GM18511 (cell line): ENCODE results near the gene SYNJ2.
A peak's percentile ranks its signal among the peaks of the same experiment; 100 is the strongest.
"Not testable (repeated sequence)": the region's sequence is repeated elsewhere in the genome, so short reads cannot be mapped to it uniquely, and the experiment has no call there.

ENCODE experiments used
- ATAC-seq: cut with Tn5 transposase; IDR thresholded peaks from one replicate; pipeline ENCODE4 v1.9.1; 2021; ENCODE audit warnings: mild to moderate bottlenecking, moderate library complexity; ENCODE audit not compliant: unreplicated experiment

Gene SYNJ2

DNA sequence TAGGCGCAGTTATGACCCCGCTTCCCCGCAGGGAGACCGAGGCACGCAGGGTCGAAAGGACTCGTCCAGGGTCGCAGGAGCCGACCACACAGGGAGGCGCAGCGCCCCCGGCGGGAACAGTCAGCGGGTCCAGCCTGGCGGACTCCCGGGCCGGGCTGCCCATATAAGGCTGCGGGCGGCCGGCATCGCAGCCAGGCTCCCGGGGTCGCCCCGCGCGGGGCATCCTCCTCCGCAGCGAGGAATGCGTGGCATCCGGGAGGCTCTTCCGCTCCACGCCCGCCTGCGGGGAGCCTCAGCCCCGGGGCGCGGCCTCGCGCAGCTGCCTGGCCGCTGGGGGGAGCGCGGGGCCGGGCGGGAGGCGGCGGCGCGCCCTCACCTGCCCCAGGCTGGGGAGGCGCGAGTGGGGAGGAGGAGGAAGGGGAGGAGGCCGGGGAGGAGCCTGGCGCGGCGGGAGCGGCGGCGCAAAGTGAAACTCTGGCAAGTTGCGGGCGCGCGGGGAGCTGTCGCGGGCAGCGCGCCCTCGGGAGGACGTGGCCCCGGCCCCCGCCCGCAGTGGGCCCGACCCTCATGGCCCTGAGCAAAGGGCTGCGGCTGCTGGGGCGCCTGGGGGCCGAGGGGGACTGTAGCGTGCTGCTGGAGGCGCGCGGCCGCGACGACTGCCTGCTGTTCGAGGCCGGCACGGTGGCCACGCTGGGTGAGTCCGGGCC, at the start of gene SYNJ2:
SYNJ2 (plus strand) TSS at position 469 of the 707 bp plus-strand sequence; CDS start at position 568, 99 bp downstream.
- ATAC-seq, result peak; percentile 85

DNA sequence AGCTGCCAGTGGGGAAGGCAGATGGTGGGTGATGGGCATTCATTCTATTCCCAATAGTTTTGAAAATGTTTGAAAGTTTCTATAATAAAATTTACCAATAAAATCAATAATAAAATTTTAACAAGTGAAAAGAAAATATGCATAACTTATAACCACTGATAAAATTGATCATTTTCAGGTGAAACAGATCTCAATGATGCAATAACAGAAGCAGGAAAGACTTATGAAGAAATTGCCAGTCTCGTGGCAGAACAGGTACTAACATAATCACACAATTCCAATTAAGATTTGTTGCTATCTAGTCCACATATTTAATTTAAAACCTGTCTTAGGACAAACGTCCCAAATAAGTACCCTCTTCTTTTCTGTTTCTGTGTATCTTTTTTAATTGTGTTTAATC, 45.9 kb upstream of the SYNJ2 start:
- ATAC-seq, result no peak

DNA sequence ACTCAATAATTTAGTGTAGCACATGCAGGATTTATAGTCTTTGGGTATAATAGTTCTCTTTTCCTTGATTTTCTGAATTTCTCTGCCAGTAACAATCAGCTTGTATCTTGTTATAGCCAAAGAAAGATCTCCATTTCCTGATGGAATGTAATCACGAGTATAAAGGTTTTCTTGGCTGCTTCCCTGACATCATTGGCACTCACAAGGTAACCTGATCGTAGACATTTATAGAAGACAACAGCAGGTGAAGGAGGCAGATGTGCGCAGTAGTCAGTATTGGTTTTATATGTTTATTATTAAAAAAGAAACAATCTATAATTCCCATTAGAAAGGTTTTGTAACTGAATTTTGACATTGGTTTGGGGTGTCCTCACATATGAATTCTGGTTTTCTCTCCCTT, 44.3 kb upstream of the SYNJ2 start:
- ATAC-seq, result no peak

DNA sequence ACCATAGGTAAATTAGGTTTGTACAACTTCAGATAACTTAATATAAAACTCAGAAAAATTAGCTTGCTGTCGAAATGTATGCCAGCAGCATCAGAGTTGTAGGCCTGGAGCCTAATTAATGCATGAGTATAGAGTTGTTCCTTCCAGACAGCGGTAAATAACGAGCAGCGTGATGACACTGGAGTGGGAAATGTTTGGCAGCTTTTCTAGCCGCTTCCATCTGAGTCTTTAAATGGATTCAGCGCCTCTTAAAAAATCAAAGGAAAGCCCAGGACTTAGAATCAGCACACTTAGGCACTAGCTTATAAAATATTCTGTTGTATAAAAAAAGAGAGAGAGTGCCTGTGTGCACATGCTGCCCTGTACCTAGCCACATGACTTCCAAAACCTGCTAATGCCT, 43.7 kb upstream of the SYNJ2 start:
- ATAC-seq, result no peak

DNA sequence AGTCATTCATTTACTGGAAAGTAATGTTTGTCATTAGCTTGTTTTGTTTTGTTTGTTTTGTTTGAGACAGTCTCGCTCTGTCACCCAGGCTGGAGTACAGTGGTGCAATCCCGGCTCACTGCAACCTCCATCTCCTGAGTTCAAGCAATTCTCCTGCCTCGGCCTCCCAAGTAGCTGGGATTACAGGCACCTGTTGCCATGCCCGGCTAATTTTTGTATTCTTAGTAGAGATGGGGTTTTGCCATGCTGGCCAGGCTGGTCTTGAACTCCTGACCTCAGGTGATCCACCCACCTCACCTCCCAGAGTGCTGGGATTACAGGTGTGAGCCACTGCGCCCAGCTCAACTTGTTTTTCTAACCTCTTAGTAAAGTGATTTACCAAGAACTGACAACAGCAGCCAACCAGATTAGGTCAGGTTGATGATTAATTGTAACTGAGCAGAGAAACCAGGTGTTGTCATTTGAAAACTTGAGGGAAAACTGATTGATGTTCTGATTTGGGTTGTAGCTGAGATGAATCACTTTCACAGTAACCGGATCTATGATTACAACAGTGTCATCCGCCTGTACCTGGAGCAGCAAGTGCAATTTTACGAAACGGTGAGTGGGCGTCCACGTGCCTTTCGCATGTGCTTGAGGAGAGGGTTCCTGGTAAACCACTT, 41.2 kb upstream of the SYNJ2 start:
- ATAC-seq, result not testable (repeated sequence)

DNA sequence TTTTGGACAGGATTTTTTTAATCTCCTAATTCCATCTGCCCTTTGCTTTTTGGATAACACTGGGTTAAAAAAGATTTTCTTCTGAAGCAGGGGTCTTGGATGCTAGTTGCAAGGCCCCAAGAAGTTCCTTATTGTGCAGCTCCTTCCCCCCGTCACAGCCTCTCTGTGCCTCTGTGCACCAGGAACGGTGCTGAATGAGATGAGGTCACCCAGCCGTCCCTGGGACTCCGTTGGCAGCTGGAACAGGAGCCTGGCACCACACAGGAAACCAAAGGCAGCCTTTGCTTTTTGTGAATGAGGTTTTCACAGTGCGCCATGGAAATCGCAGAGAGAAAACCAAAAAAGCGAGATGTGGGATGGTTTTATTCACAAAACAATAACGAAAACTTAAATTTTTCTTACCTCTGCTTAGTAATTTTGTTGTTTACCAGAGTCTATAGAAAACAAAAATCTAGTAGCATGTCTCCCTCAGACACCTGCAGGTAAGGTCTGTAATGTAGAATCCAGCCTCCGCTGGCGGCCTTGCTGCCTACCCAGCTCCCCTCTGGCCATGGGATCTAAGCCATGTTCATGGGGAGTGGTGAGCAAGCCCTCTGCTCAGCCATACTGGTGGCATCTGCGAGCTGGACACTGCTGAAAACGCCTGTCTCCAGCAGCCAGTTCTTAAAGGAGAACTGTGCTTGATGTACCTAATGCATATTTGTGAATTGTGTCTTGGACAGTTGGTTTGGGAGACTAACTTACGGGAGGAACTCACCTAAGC, 40.4 kb upstream of the SYNJ2 start:
- no peak for ATAC-seq

DNA sequence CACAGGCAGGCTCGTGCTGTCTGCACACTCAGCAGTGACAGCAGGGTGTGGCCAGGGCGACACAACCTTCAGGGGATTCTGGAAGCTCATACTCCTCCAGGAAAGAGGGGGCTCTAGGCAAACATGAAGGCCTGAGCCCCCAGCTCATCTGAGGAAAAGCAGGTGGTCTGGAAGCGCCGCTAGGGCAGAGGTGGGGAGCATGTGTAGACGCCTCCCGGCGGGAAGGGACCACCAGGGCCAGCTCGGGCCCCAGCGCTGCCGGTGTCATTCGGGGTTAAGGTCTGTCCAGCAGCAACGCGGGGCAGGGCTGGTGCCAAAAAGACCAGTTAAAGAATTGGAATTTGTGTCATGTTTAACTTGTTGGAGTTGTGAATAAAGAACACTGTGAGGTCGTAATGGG, 39.3 kb upstream of the SYNJ2 start:
- no peak for ATAC-seq

- ATAC-seq, result no peak
Measured at GRCh38 chr6:157943249-157943963, 38.3 kb upstream of the SYNJ2 start.

GRCh38 chr6:157943964-157944283, 37.7 kb upstream of the SYNJ2 start:
- ATAC-seq, result no peak

DNA sequence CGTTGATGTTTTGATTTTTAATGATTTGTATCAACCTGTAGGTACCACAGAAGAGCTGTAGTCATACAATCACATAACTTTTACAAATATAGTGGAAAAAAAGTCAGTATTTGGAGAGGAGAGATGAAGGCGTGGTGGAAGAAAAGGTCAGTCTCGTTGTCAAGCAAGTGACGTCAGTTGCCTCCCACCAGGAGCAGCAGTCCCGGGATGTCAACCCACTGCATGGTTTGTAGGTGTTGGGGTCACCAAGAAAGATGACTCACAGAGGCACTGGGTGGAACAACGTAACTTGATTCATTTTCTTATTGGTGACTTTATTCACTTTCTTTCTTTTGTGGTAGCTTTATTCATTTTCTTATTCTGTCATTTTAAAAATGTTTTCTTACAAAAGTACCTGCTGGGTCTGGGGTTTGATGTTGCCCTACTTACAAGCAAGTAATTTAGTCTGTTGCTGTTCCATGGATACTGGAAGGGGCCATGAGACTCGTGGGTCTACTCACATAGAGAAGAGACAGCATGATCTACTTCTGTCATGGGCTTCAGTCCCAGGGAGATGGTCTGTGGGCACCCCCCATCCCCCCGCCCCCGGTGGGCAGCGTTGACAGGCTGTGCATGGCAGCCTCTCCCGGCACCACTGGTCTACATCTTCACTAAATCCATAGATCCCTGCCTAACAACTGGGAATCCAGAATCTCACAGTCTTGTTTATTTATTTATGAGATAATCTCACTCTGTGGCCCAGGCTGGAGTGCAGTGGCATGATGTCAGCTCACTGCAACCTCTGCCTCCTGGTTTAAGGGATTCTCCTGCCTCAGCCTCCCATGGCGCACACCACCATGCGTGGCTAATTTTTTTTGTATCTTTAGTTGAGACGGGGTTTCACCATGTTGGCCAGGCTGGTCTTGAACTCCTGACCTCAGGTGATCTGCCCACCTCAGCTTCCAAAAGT, 36.4 kb upstream of the SYNJ2 start:
- ATAC-seq, result no peak

DNA sequence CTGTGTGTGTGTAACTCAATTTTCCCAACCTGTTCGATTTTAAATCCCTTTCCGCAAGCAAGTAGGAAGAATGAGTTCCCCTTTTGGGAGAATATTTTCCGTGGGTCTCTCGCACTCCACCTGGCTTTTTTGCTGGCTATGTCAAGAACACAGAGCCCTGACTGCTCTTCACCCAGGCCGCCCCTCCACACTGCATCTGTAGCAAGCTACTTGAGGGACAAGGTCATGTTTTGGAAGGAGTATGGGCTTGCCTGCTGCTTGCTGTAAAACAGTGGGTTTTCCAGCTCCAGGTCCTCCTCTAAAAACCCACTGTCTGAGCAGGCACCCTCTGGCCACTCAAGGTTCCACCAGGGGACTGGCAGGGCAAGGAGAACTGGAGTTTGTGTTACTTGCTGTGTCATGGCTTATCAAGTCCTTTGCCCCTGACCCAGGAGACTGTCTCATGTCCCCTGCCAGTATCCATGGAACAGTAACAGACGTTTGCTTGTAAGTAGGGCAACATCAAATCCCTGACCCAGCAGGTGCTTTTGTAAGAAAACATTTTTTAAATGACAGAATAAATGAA, 35.5 kb upstream of the SYNJ2 start:
- ATAC-seq, result no peak

DNA sequence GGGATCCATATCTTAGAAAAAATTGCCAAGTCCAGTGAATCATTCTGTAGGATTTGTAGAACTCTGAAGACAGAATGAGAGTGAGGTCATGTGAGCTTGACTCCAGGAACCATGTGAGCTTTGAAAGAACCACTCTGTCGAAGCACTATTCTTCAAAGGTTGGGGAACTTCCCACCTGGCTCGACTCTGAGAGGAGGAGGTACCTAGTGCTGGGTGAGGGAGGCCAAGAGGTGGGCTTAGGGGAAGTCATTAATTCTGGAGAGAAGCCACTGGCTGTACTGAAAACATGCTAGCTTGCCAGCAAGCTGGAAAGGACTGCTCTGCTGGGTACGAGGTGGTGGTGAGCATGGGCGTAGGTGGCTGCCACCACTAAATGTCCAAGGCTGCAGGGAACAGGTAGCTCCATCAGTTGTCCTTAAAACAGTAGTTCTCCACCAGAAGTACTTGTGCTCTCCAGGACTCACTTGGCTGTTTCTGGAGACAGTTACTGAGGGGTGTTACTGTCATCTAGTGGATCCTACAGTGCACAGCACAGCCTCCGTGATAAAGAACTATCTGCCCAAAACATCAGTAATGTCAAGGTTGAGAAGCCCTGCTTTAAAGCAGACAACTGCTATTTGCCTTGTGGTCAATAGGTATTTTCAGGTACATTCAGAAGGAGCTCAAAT, 34.7 kb upstream of the SYNJ2 start:
- ATAC-seq, result no peak

- not testable (repeated sequence) for ATAC-seq
Measured at GRCh38 chr6:157950899-157951298, 30.8 kb upstream of the SYNJ2 start.

DNA sequence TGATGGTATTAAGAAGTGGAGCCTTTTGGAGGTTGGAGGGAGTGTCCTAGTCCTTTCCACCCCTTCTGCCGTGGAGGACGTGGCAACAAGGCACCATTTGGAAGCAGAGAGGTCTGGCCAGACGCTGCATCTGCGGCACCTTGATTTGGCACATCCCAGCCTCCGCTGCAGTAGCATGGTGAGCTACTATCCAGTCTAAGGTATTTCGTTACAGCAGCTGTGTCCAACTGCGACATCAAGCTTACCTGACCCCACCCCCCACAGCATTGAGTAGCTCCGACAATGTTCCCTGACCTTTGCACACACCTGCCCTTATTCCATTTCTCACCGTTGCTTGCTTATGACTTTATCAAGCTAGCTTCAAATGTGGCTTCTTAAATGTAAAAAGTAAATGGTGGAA, 29.8 kb upstream of the SYNJ2 start:
- no peak for ATAC-seq

DNA sequence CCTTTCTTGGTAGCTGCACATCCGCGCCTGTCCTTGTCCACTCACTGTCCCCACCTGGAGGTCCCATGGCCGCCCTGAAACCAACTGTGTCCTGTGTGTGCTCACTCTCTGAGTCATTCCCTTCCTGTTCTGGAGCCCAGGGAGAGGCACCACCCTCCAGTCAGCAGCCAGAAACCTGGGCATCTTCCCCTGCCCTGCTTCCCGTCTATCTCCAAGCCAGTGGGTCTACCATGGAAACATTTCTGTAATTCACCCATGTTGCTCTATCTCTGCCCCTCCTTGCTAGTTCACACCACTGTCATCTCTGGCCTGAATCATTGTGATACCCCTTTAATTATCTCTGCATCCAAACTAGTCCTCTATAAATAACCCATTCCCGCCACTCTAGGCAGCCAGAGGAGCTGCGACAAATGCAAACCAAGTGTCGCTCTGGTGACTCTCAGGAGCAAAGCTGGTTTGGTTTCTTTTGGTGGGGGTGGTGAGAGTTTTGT, 28.8 kb upstream of the SYNJ2 start:
- ATAC-seq, result no peak

DNA sequence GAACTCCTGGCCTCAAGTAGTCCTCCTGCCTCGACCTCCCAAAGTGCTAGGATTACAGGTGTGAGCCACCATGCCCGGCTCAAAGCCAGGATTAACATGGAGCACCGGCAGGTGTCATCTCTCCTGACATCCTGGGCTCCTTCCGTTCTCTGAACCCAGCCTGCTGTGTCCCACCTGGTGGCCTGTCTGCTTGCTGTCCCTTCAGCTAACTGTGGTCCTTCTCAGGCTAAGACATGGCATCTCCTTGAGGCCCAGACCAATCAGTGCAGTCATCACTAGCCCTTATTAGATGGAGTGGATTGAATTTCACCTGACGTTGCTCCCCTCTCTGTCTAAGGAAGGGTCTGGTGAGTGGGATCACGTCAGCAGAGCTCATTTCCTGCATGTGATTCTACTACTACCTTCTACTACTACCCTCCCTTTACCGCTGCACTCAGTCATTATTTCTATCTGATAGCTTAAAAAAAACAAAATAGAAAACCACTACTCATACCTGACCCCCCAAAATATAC, 28.0 kb upstream of the SYNJ2 start:
- ATAC-seq, result no peak

- ATAC-seq, result no peak
Measured at GRCh38 chr6:157954150-157955117, 27.2 kb upstream of the SYNJ2 start.

DNA sequence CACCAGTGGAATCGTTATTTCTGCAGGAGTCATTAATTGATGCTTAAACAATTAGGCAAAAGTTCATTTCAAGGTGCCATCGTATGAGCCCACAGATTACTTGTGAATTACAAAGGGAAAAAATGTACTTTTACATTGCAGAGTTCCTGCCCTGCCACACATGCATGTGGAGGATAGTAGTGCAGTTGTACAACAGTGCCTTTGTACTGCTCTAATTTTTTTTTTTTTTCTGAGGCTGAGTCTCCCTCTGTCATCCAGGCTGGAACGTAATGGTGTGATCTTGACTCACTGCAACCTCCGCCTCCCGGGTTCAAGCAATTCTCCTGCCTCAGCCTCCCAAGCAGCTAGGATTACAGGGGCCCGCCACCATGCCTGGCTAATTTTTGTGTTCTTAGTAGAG, 26.0 kb upstream of the SYNJ2 start:
- no peak for ATAC-seq
